Skin epidermis (tissue), 12 donors: ENCODE measurements around the gene CACNA2D2.

Experiments used
- H3K27ac ChIP-seq, 21 experiments: fragments of 200-600 bp; sonication (generic) in 11 of 21; one replicate each; pipeline ENCODE4 v1.5.0; 2020; ENCODE audit warnings: mild to moderate bottlenecking in 3 of 21, inconsistent platforms in 2 of 21, moderate library complexity in 2 of 21
- H3K4me3 ChIP-seq, 7 experiments: fragments of 200-600 bp; sonication (generic) in 2 of 7; one replicate each; pipeline ENCODE4 v1.5.0; 2020; ENCODE audit warnings: inconsistent platforms in 2 of 7, mild to moderate bottlenecking in 2 of 7, moderate library complexity in 1 of 7

Gene CACNA2D2

DNA sequence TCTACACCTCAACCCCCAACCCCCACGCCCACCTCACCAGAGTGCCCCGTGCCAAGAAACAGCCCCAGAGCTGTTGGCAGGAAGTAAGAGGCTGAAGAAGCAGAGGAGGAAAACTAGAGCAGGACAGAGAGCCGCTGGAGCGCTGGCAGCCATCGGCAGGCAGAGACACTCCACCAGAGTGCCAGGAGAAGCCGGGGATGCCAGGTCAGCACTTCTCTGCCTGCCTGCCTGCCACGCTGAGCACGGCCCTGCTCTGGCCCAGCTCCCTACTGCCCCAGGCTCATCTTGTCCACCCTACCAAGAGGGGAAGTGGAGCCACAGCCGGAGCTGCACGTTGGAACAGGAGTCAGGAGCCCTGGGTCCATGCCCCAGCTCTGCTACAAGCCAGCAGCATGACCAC, 29.7 kb downstream of the CACNA2D2 start:
- Histone ChIP-seq H3K27ac (no peak overlapping the region), H3K4me3 (no peak overlapping the region)

DNA sequence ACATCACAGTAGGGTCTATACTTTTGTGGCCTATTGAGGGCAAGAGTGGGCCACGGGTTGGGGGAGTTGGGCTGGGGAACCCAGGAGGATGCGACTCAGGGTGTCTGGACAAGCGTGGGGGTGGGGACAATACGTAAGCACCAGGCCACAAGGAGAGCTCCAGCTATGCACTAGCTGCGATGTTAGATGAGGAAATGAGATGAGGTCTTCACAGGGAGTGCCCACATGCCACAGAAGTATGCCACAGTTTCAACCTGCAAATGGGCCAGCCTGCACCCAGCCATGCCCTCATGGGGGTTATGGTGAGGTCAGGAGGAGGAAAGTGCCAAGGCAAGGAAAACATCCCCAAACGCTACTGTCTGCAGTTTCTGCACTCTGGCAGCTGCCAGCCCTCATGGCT, 30.5 kb downstream of the CACNA2D2 start:
- H3K4me3 ChIP-seq, result no peak overlapping the region
- no peak overlapping the region for H3K27ac ChIP-seq

DNA sequence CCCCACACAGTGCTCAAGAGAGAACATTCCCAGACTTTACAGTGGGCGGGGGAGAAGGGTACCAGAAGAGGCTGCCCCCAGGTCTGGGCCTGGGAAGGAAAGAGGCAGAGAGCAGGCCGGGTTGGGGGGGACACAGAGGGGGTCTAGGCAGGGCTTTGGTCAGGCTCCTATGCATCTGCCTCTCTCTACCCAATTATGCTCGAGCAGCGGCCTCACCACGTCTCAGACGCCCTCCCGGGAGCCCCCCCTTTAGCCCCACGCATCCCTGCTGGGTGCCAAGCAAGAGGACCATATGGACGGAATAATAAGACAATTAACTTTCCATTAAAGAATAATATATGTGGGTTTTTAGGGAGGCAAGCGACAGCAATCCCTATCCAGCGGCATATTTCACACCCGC, 32.8 kb downstream of the CACNA2D2 start:
- H3K4me3 ChIP-seq, result no peak overlapping the region
- no peak overlapping the region for H3K27ac ChIP-seq

DNA sequence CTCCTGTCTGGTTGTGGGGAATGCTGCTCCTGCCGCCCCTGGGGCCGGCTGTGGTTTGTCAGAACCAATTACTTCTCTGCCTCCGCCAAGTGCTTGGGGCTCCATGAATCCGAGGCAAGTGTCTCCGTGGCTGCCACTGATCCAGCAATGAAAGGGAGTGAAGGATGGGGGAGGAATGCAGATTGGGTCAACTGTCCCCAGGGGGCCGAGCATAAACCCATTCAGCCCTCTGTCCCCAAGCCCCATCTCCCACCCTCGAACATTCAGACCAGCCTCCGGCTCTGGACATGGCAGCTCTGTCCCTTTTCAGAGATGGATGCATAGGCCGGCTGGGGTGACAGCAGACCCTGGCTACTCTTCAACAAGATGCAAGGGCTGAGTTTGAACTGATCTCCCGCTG, 35.5 kb downstream of the CACNA2D2 start:
- H3K4me3 ChIP-seq, result no peak overlapping the region
- no peak overlapping the region for H3K27ac ChIP-seq

DNA sequence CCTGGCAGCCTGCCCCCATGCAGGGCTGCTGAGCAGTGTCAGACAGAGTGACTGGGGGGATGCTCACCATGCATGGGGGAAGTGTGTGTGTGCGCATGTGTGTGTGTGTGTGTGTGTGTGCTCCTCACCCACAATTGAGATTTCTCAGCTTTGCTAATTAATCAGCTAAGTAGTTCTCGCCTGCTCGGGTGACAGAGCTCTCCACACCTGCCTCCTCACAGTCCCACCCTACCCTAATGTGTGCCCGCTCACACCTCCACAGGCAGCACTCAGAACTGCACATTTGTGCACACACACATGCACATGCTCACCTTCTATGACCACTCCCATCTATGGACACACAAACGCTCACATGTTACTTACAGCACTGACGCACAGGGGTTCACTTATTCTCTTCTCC, 37.3 kb downstream of the CACNA2D2 start:
- no peak overlapping the region for H3K4me3 ChIP-seq
- H3K27ac ChIP-seq, result no peak overlapping the region

DNA sequence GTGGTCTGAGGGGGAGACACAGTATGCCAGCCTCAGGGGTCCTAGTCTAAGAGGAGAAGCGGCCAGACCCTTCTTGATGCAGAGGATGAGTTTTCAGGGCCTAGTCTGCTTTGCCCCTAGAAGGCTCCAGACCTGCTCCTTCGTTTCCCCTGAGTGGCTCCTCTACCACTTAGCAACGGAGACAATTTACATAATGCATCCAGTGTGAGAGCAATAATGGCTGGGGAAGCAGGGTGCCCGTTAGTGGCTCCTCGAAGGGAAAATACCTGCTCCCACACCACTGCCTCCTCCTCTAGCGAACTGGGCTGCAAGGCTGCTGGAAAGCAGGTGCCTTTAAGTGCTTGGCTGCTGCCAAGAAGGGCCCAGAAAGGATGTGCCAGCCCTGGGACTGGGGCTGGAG, 38.9 kb downstream of the CACNA2D2 start:
- Histone ChIP-seq H3K27ac (no peak overlapping the region), H3K4me3 (no peak overlapping the region)

DNA sequence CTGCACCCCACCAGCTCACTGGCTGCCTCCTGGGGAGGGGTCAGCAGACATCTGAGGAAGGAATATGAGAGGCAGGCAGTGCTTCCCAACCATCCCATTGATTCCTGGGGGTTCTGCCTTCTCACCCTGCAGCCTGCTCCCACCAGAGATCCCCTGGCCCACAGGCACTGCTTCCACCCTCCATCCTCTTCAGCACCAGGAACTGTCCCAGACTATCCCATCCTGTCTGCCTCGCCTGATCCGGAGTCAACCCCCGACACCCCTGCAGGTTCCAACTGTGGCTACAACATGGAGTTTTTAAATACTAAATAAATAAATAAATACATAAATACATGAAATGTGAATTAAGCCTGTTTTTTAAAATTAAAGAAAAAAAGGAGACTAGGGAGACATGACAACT, 43.6 kb downstream of the CACNA2D2 start:
- Histone ChIP-seq H3K4me3 (no peak overlapping the region), H3K27ac (no peak overlapping the region)

DNA sequence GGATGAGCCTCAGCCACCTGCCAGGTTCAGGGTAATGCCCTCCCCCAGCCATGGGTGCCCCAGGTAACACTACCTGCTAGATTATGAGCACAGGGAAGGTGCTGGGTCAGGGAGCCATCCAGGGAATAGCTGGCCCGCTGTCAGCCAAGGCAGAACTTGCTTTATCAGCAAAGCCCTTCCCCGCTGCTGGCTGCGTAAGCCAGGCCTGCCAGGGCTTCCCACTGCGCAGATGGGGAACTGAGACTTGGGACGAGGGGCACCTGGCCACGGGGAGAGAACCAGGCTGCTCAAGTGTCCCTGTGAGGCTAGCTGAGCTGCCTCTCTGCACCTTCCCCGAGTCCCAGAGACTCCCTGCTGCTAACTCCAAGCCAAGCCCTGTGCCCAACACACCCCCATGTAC, 45.4 kb downstream of the CACNA2D2 start:
- Histone ChIP-seq H3K27ac (no peak overlapping the region), H3K4me3 (no peak overlapping the region)

DNA sequence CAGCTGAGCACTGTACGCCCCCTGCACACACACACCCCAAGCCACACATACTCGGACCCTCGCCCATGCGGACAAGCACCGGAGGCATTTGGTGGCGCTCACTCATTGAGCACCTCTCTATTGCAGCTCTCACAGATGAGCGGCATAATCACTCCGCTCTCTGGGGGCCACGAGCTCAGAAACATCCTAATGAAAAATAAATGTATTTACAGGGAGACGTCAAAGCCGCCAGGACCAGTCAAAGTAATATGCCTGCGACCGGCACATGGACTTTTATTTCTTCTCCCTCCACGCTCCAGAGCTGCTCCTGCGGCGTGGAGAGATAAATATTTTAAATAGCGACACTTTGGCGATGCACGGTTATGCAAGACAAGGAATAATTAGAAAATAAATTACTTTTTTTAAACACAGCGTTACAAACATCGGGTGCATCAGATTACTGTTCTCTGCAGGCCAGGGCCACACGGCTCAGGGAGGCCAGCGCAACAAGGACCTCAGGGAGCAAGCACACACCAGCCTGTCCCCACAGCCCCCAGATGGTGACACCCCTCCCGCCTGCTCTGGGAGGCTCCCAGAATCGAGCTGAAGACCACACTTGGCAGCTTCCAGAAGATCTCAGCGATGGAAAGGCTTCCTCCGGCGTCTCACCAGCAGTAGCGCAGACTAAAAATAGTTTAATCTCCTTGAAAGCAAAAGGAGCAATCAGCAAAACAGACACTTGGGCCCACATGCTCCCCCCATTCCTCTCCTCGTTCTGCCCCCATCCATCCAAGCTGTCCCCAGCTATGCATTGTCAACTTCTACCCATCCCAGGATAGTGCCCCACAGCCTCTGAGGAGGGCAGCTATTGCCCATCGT, 48.0 kb downstream of the CACNA2D2 start:
- Histone ChIP-seq H3K27ac (no peak overlapping the region), H3K4me3 (no peak overlapping the region)

DNA sequence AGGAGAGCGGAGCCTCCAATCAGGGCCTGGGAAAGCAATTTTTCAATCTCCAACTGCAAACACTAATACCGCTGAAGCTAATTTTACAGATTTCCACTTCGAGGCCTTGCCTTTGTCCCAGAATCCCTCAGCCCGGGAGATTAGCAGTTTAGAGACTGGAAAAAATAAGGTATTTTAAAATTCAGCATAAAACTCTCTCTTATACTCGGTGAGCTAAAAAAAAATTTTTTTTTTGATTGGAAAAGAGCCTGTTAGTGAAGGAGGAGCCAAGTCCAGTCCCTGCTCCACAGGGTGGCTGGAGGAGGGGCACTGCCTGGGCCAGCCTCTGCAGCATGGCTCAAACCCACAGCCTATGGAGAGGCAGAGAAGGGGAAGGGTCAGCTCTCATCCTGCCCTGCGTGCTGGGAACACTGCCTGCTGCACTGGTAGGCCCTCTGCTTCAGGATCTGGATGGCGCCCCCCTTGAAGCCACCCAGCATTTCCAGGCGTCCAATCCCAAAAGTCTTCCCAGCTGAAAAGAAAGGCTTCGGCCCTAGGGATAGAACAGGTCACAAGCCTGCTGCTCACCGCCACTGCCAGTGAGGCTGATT, 48.9 kb downstream of the CACNA2D2 start:
- H3K27ac ChIP-seq, result no peak overlapping the region
- H3K4me3 ChIP-seq, result no peak overlapping the region

DNA sequence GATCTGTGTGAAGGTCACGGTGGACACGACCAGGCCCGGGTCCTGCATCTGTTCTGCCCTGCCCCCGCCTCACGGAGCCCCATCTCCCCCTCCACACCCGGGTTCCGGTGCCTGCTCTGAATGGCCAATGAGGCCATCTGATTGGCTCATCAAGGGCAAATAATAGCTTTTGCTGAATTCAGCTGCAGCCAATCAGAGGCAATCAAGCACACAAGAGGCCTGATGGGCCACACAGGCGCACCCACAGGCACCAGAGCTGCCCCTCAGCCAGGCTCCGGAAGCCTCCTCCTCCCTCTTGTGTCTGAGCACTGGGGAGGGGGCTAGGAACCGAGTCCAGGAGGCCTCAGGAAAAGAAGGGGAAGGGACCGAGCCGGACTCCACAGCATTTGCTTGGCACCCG, 49.5 kb downstream of the CACNA2D2 start:
- no peak overlapping the region for H3K27ac ChIP-seq
- H3K4me3 ChIP-seq, result no peak overlapping the region

DNA sequence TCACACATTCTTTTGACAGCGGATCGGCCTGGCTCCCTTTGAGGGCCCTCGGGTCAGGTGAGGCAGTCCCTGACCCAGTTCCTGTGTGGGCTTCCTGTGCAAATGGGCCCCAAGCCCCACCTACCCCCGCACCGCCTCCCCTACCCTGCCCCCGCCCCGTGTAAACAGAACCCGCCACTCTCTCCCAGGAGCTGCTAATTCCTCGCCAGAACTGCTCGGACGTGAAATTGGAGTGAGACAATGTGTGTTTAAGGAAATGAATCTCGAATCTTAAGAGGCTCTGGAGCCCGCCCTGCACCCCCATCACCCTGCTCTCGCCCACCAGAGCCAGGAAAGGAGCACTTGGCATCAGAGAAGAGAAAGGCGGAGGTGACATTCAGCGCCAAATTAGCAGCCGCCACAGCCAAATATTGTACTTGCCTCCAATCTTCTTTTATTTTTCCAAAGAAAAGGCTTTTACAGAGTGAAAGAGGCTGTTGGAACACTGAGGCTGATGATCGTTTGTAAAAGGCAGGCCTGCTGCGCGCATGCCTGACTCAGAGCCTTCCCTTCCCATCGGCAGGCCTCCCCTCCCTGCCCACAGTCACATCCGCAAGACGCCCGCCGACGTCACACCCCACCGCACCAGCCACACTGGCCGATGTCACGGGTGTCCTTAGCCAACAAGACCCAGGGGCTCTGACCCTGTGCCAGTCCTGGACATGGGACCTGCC, 53.1 kb downstream of the CACNA2D2 start:
- Histone ChIP-seq H3K4me3 (peak overlapping the region in 2 of 7 experiments; percentile 8), H3K27ac (peak overlapping the region in 13 of 21 experiments; percentile 19 to 82 (median 58))

DNA sequence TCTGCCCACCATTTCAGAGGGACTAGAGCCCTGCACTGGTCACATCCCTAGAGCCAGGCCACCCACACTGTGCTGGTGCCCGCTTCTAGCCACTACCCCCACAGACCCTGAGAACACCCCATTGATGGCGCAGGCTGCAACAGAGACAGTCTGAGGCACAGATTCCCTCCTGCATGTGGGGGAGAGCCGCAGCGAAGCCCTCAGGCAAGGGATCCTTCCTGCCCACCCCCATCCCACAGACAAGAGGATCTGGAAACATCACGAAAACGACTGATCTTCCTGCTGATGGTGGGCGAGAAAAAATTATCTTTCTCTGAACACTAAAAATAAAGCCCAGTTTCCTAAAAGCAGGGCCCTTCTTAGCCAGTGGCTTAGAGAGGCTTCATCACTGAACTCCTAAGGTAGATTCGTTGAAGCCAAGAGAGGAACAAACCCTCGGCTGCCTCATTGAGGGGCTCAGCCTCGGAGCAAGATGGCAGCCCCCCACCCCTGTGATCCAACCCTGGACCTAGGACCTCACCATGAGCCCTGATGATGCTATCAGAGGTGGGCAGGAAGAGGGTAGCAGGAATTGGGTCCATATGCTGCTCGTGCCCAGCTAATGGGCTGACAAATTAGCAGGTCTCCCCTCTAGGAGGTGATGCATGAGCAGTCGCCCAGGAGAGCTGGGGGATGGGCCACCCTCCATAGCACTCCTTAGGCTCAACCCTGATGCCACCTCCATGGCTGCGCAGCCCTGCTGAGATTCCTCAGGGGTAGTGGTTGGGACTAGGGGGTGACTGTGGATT, 54.5 kb downstream of the CACNA2D2 start:
- peak overlapping the region in 2 of 21 experiments; percentile 13 to 82 for H3K27ac ChIP-seq
- no peak overlapping the region for H3K4me3 ChIP-seq

DNA sequence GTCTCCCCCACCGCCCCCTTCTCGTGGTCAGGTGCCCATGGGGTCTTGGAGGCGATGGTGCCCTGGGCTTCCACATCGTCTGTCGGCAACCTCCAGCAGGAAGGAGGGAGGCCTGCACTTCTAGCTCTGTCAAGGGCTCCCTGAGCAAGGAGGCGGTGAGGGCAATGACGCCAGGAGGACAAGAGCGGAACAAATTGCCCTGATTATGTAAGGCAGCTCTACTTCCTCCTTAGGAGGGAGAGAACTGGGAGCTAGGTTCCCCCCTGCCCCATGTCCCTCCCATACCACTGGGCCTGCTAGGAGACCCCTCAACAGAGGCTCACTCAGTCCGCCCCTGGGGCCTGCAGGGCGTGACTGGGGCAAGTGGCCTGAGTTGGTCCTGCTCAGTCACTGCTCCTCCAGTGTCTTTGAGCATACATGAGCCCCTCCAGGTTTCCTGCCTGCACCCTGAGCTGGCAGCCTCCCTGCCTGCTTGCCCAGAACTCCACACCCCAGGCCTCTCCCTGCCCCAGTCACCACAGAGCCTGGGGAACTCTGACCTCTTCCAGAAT, 56.1 kb downstream of the CACNA2D2 start:
- Histone ChIP-seq H3K27ac (no peak overlapping the region), H3K4me3 (no peak overlapping the region)

DNA sequence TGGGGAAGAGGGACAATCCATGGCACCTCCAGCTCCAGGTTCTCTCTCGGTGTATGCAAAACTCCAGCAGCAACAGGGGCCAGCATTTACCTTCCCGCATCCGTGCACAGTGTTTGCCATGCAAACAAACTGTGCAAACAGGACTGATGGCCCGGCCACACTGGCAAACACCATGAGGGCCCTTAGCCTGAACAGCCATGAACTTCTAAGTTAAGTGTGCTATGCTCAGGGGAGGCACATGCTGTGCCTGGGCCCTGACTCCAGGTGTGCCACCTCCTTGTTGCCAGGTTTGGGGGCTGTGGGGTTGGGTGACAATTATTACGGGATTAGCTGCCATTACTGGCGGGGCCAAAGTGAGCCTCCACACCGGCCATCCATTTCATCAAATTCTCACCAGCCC, 57.5 kb downstream of the CACNA2D2 start:
- Histone ChIP-seq H3K27ac (no peak overlapping the region), H3K4me3 (no peak overlapping the region)

DNA sequence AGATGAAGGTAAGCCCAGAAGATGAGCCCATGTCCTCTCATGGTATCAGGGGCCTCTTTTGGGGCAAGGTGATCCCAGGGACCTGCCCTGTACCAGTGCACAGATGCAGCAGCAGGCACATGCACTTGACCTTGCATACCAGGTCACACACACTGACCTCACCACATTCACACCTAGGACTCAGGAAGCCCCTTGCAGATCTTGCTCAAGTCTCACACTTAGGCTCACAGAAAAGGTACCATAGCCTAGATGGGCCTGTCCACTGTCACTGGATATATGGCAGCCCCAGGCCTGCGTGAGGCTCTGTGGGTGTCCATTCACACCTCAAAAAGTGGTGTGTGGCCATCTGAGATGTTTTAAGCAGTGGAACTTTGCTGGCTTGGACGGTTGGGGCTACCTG, 58.7 kb downstream of the CACNA2D2 start:
- Histone ChIP-seq H3K27ac (no peak overlapping the region), H3K4me3 (no peak overlapping the region)

DNA sequence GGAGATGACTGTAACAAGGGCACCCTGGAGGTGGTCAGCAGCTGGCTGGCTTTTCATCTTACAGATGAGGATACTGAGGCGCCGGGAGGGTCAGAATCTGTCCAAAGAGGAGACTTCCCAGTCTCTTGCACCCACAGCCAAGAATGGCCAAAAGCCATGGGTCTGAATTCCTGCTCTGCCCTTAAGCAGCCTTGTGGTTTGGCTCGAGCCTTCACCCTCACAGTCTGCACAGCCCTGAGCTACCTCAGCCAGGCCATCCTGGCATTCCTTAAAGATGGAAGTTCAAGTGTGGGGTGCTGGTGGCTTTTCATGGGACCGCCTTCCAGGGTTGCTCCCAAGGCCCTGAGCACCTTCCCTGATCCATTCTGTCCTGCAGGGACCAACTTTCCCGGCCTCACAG, 59.2 kb downstream of the CACNA2D2 start:
- Histone ChIP-seq H3K27ac (no peak overlapping the region), H3K4me3 (no peak overlapping the region)

DNA sequence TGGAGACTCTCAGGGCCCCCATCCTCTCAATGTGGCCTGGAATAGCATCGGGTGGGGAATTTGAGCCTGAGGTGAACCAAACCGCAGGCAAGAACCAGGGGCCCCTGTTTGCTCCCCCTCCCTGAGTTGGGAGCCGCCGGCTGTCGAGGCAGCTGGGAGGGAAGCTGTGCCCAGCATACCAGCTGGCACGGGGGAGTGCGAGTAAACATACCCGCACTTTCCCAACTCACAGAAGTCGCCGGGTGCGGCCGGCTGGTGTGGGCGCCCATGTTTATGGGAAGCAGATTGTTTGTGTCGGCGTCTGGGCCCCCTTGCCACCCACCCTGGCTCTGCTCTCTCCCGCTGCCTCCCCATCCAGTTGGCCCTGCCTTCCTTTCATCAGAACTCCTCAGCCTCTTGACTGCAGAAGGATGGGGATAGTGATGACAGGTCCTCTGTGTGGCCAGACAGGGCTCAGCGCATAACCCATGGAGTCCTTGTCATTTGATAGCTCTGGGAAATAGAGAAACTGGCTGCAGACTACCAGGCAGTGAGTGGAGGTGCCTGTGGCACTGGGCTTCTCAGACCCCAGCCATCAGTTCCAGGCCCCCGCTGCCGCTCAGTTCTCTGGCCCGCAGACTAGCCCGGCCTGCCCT, 60.4 kb downstream of the CACNA2D2 start:
- Histone ChIP-seq H3K4me3 (no peak overlapping the region), H3K27ac (no peak overlapping the region)

DNA sequence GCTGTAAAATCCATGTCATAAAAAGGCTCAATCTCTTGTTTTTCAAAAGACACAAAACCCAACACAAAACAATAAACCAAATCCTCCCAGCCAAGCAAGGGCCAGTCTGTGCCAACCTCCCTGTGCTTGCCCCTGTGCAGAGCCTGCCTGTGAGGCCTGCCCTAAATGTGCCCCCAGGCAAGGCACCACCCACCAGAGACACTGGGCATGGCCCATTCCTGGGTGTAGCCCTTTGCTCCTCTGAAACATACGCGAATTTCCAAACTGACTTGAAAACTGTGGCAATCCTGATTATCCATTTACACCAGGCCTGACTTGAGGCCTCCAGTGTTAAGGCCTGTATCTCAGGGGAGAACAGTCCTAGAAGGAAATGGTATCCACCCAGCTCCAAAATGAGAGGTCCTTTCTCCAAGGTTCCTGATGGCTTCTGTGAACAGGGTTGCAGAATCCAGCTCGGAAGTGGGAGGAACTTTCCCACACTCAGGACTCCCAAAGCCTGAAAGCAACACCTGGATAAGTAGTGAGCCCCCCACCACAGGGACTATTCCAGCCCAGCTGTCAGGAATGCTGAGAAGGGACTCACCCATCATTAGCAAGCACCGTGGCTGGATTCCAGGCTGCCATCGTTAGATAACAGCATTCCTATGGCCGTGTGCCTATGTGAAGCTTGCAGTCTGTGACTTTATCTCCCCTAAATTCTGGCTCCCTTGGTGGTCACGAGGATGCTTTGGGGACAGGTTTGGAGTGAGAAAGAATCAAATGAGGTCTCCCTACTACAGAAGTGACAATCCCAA, 61.8 kb downstream of the CACNA2D2 start:
- Histone ChIP-seq H3K4me3 (no peak overlapping the region), H3K27ac (no peak overlapping the region)
